Neural progenitor cell (in vitro differentiated cells): ENCODE measurements around the gene NEU4. TPM values are rescaled to one million over a fixed set of nuclear protein-coding genes. Genes with fewer than 3 reads are reported as not detected.

Source experiments
- DNase-seq: peaks from one replicate; pipeline ENCODE4 v3.0.0-alpha.2; 2016; ENCODE audit warnings: low spot score
- H2AFZ ChIP-seq: fragments of 200-600 bp; sonication (generic); replicated peaks from 2 replicates; pipeline ENCODE4 v1.6.1; 2016; ENCODE audit warnings: antibody characterized with exemption
- H3F3A ChIP-seq: fragments of 200-600 bp; sonication (generic); 2 replicates; pipeline ENCODE4 v1.6.1; 2016; ENCODE audit warnings: antibody characterized with exemption, low read depth
- H3K27ac ChIP-seq: fragments of 200-600 bp; sonication (generic); 2 replicates; pipeline ENCODE4 v1.5.1; 2016; ENCODE audit warnings: mild to moderate bottlenecking
- H3K27me3 ChIP-seq: fragments of 200-600 bp; sonication (generic); 2 replicates; pipeline ENCODE4 v1.6.1; 2016; ENCODE audit warnings: mild to moderate bottlenecking, moderate library complexity
- H3K36me3 ChIP-seq: fragments of 200-600 bp; sonication (generic); 2 replicates; pipeline ENCODE4 v1.5.1; 2016
- H3K4me1 ChIP-seq: fragments of 200-600 bp; sonication (generic); 2 replicates; pipeline ENCODE4 v1.6.1; 2016; ENCODE audit warnings: mixed run types
- H3K4me2 ChIP-seq: fragments of 200-600 bp; sonication (generic); 2 replicates; pipeline ENCODE4 v1.6.1; 2016
- H3K4me3 ChIP-seq: fragments of 200-600 bp; sonication (generic); 2 replicates; pipeline ENCODE4 v1.5.1; 2016
- H3K79me2 ChIP-seq: fragments of 200-600 bp; sonication (generic); 2 replicates; pipeline ENCODE4 v1.6.1; 2016; ENCODE audit warnings: low read depth
- H3K9ac ChIP-seq: fragments of 200-600 bp; sonication (generic); 2 replicates; pipeline ENCODE4 v1.6.1; 2016
- H3K9me3 ChIP-seq: fragments of 200-600 bp; sonication (generic); 2 replicates; pipeline ENCODE4 v1.5.1; 2016; ENCODE audit warnings: low read depth
- H4K20me1 ChIP-seq: fragments of 200-600 bp; sonication (generic); 2 replicates; pipeline ENCODE4 v1.6.1; 2016; ENCODE audit warnings: low read depth
- H3K27ac Mint-ChIP-seq: 3 replicates; pipeline ENCODE4 v1.8.0; 2021; ENCODE audit warnings: mixed read lengths
- H3K27me3 Mint-ChIP-seq: 2 replicates; pipeline ENCODE4 v1.8.0; 2022; ENCODE audit warnings: low read depth, mild to moderate bottlenecking, inconsistent platforms, moderate library complexity, mixed read lengths; ENCODE audit not compliant: insufficient read depth
- H3K36me3 Mint-ChIP-seq: 3 replicates; pipeline ENCODE4 v1.8.0; 2021; ENCODE audit warnings: mixed read lengths
- H3K4me1 Mint-ChIP-seq: 3 replicates; pipeline ENCODE4 v1.8.0; 2021; ENCODE audit warnings: mixed read lengths
- H3K4me3 Mint-ChIP-seq: 3 replicates; pipeline ENCODE4 v1.8.0; 2021; ENCODE audit warnings: mild to moderate bottlenecking, moderate library complexity, mixed read lengths
- H3K9me3 Mint-ChIP-seq: 3 replicates; pipeline ENCODE4 v1.8.0; 2020; ENCODE audit warnings: mixed read lengths
- CTCF ChIP-seq: fragments of 200-600 bp; sonication (generic); IDR thresholded peaks from 2 replicates; pipeline ENCODE4 v1.5.1; 2017; ENCODE audit warnings: antibody characterized with exemption, mild to moderate bottlenecking
- EZH2 ChIP-seq: fragments of 200-600 bp; sonication (generic); IDR thresholded peaks from 2 replicates; pipeline ENCODE4 v1.6.1; 2017; ENCODE audit warnings: antibody characterized with exemption, mild to moderate bottlenecking, moderate library complexity
- EZH2phosphoT487 ChIP-seq: fragments of 200-600 bp; sonication (generic); IDR thresholded peaks from 2 replicates; pipeline ENCODE4 v1.6.1; 2017; ENCODE audit warnings: antibody characterized with exemption
- total RNA-seq: library from RNA; depleted of rRNA; stranded (reverse); fragments of >200 nt; gene quantifications from 2 replicates; pipeline ENCODE4 v1.2.3, GENCODE V29; 2015; ENCODE audit warnings: low replicate concordance

Gene NEU4
- total RNA-seq, 1 donor from 2014 or later, result not detected

- peaks cover 3% of the 10 kb centered on the region for H3K4me1 Mint-ChIP-seq
- H3K4me3 Mint-ChIP-seq, result no peak overlapping the region
Measured at GRCh38 chr2:241850544-241851324, 41.7 kb downstream of the NEU4 start.

GRCh38 chr2:241851325-241852115 lies 42.5 kb downstream of the NEU4 start:
- Histone ChIP-seq H3K79me2 (no peaks in the 10 kb centered on the region), H3K9me3 (no peaks in the 10 kb centered on the region), H3F3A (no peaks in the 10 kb centered on the region), H4K20me1 (no peaks in the 10 kb centered on the region), H3K36me3 (no peaks in the 10 kb centered on the region), H3K9ac (no peak overlapping the region), H3K4me2 (no peak overlapping the region), H3K27ac (no peak overlapping the region), H3K4me1 (peaks cover 5% of the 10 kb centered on the region), H3K4me3 (no peak overlapping the region), H2AFZ (no peak overlapping the region), H3K27me3 (peaks cover under 1% of the 10 kb centered on the region)
- H3K27ac Mint-ChIP-seq, result peak overlapping the region; percentile 48
- TF ChIP-seq CTCF (no peak), EZH2 (no peak), EZH2phosphoT487 (no peak)
- peaks cover 4% of the 10 kb centered on the region for H3K27me3 Mint-ChIP-seq
- no peak for DNase-seq
- H3K4me3 Mint-ChIP-seq, result no peak overlapping the region
- no peaks in the 10 kb centered on the region for H3K36me3 Mint-ChIP-seq
- no peaks in the 10 kb centered on the region for H3K9me3 Mint-ChIP-seq
- peaks cover 6% of the 10 kb centered on the region for H3K4me1 Mint-ChIP-seq

More at GRCh38 chr2:241850544-241851324, 41.7 kb downstream of the NEU4 start:
- Histone ChIP-seq H3K9ac (no peak overlapping the region), H3K27me3 (peaks cover 7% of the 10 kb centered on the region), H4K20me1 (no peaks in the 10 kb centered on the region), H2AFZ (no peak overlapping the region), H3K4me2 (no peak overlapping the region), H3K4me3 (no peak overlapping the region), H3K27ac (no peak overlapping the region), H3K9me3 (no peaks in the 10 kb centered on the region), H3K36me3 (no peaks in the 10 kb centered on the region), H3F3A (no peaks in the 10 kb centered on the region), H3K79me2 (no peaks in the 10 kb centered on the region), H3K4me1 (peaks cover 5% of the 10 kb centered on the region)
- Mint-ChIP-seq H3K27ac (no peak overlapping the region), H3K9me3 (no peaks in the 10 kb centered on the region), H3K36me3 (no peaks in the 10 kb centered on the region), H3K27me3 (peaks cover 7% of the 10 kb centered on the region)
- TF ChIP-seq EZH2phosphoT487, result no peak
- TF ChIP-seq EZH2, result no peak
- TF ChIP-seq CTCF, result no peak
- DNase-seq, result no peak

GRCh38 chr2:241852116-241852980 lies 43.4 kb downstream of the NEU4 start:
- no peaks in the 10 kb centered on the region for H3K9me3 Mint-ChIP-seq
- Histone ChIP-seq H3K79me2 (no peaks in the 10 kb centered on the region), H2AFZ (no peak overlapping the region), H3K9me3 (no peaks in the 10 kb centered on the region), H3K27me3 (no peaks in the 10 kb centered on the region), H3K4me2 (no peak overlapping the region), H3F3A (no peaks in the 10 kb centered on the region), H3K36me3 (no peaks in the 10 kb centered on the region), H3K4me1 (peaks cover 5% of the 10 kb centered on the region), H4K20me1 (no peaks in the 10 kb centered on the region), H3K4me3 (no peak overlapping the region), H3K9ac (no peak overlapping the region), H3K27ac (no peak overlapping the region)
- H3K27me3 Mint-ChIP-seq, result peaks cover 3% of the 10 kb centered on the region
- H3K36me3 Mint-ChIP-seq, result no peaks in the 10 kb centered on the region
- DNase-seq, result no peak
- no peak overlapping the region for H3K27ac Mint-ChIP-seq
- peaks cover 8% of the 10 kb centered on the region for H3K4me1 Mint-ChIP-seq
- H3K4me3 Mint-ChIP-seq, result no peak overlapping the region
- TF ChIP-seq EZH2, result no peak
- no peak for TF ChIP-seq EZH2phosphoT487
- TF ChIP-seq CTCF, result no peak
